Suppressor macrophage (primary cell): Measurements from ENCODE around the gene SCN10A.
A peak's percentile ranks its signal among the peaks of the same experiment; 100 is the strongest.

Experiments used
- DNase-seq, 4 experiments: peaks; one replicate each; pipeline ENCODE4 v3.0.0-alpha.2; 2020 to 2022

The SCN10A gene

GRCh38 chr3:38650248-38650951, 165.6 kb downstream of the SCN10A start:
- no peak for DNase-seq

- peak; percentile 23 to 63 (median 45) for DNase-seq
Observed at GRCh38 chr3:38649500-38650247, 166.3 kb downstream of the SCN10A start, which contains the start of gene SCN5A. Gene SCN5A, minus strand, starts transcription at chr3:38649687. Its CDS starts 16,380 bp downstream, at chr3:38633307.

- no peak for DNase-seq
Observed at GRCh38 chr3:38648659-38649499, 167.1 kb downstream of the SCN10A start.

- DNase-seq, result no peak
Observed at GRCh38 chr3:38648024-38648658, 167.9 kb downstream of the SCN10A start.

GRCh38 chr3:38647217-38647970, 168.6 kb downstream of the SCN10A start:
- DNase-seq, result no peak
